Measurements from ENCODE around the gene SCARF2. TPM values are rescaled to one million over a fixed set of nuclear protein-coding genes. Genes with fewer than 3 reads are reported as not detected.

Gene SCARF2
- total and polyA plus RNA-seq, 2 donors (not counting 1 experiment from before 2014, with no cell fraction given), result 8.1 to 14.5 TPM

DNA sequence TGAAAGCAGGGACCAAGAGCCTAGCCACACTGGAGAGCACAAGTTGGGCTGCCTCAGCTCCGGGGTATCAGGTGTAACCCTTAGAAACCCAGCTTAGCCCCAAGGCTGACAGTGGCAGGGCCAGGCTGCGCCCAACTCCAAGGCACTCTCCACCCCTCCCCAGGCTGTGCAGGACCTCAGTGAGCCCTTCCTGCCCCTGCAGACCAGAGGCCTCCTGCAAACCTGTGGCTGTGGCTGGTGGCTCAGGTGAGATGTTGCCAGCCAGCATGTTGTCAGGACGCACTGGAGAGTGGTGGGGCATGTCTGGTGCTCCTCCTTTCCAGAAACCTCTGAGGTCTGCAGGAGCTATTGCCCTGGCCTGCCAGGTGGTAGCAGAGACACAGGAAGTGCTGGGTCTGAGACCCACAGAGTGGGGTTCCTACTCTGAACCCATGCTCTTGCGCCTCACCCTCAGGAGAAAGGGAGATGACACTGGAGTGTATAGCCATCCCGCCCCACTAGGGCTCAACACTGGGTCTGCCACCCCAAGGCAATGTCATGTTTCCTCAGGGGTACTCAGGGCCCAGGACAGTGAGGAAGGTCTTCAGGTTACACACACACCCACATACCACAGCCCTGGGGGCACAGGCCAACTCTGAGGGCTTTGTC is 2.4 kb upstream of the SCARF2 start:
- Histone ChIP-seq H3K4me3 (replicated peaks in 1 of 4; ENCODE audit: control extremely low read depth in 1 of 4, insufficient read depth in 1 of 4, low read depth in 3 of 4, low read length in 4 of 4) (no peak overlapping the region), H3K27me3 (ENCODE audit: control insufficient read depth, insufficient read depth, low read length) (no peaks in the 10 kb centered on the region), H3K4me1 (ENCODE audit: control insufficient read depth, extremely low read depth, insufficient read depth, low read length) (peaks cover 24% of the 10 kb centered on the region), H3K9me3 (ENCODE audit: control insufficient read depth, insufficient read depth, low read depth, low read length) (no peaks in the 10 kb centered on the region), H3K27ac (ENCODE audit: insufficient read depth, low read length) (no peak overlapping the region), H2AFZ (ENCODE audit: low read length) (no peak overlapping the region), H3K36me3 (ENCODE audit: control insufficient read depth, insufficient read depth, low read length) (peaks cover 4% of the 10 kb centered on the region), H3K79me2 (ENCODE audit: control insufficient read depth, insufficient read depth, low read length) (peaks cover 19% of the 10 kb centered on the region), H3K9ac (ENCODE audit: insufficient read depth, low read length) (no peak overlapping the region), H3K4me2 (ENCODE audit: extremely low read depth, insufficient read depth, low read length) (no peak overlapping the region), H4K20me1 (ENCODE audit: control insufficient read depth, extremely low read depth, insufficient read depth, low read length) (no peaks in the 10 kb centered on the region)
- no peak for DNase-seq (ENCODE audit: low read depth in 2 of 2)
- TF ChIP-seq EZH2 (IDR thresholded peaks at IDR 0.05; ENCODE audit: low read length, missing control alignments), result no peak
- TF ChIP-seq, protein P1, sequence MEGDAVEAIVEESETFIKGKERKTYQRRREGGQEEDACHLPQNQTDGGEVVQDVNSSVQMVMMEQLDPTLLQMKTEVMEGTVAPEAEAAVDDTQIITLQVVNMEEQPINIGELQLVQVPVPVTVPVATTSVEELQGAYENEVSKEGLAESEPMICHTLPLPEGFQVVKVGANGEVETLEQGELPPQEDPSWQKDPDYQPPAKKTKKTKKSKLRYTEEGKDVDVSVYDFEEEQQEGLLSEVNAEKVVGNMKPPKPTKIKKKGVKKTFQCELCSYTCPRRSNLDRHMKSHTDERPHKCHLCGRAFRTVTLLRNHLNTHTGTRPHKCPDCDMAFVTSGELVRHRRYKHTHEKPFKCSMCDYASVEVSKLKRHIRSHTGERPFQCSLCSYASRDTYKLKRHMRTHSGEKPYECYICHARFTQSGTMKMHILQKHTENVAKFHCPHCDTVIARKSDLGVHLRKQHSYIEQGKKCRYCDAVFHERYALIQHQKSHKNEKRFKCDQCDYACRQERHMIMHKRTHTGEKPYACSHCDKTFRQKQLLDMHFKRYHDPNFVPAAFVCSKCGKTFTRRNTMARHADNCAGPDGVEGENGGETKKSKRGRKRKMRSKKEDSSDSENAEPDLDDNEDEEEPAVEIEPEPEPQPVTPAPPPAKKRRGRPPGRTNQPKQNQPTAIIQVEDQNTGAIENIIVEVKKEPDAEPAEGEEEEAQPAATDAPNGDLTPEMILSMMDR (conservative IDR thresholded peaks at IDR 0.05 in 1 of 2, IDR thresholded peaks at IDR 0.05 in 1 of 2; ENCODE audit: low read depth in 1 of 2, low read length in 2 of 2), result no peak

DNA sequence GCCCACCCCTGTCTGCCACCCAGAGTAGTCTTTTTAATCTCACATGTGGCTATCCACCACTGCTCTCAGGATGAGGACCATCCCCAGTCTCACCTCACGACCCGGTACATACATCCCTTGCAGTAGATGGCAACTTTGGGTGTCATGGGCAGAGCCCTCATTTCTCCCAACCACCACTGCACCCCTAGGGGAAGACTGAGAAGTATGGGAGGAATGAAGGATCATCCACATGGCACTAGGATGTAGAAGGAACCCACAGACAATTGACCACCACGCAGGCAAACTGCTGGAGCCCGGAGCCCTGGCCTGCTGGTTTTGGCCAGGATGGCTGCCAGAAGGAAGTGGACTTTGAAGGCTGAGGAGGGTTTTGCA is 1.9 kb upstream of the SCARF2 start:
- no peak overlapping the region for H3K4me2 ChIP-seq (ENCODE audit: extremely low read depth, insufficient read depth, low read length)
- peaks cover 27% of the 10 kb centered on the region for H3K4me1 ChIP-seq (ENCODE audit: control insufficient read depth, extremely low read depth, insufficient read depth, low read length)
- H3K9me3 ChIP-seq (ENCODE audit: control insufficient read depth, insufficient read depth, low read depth, low read length), result no peaks in the 10 kb centered on the region
- peaks cover 4% of the 10 kb centered on the region for H3K36me3 ChIP-seq (ENCODE audit: control insufficient read depth, insufficient read depth, low read length)
- no peak overlapping the region for H3K27ac ChIP-seq (ENCODE audit: insufficient read depth, low read length)
- no peaks in the 10 kb centered on the region for H3K27me3 ChIP-seq (ENCODE audit: control insufficient read depth, insufficient read depth, low read length)
- TF ChIP-seq, protein P1 (conservative IDR thresholded peaks at IDR 0.05 in 1 of 2, IDR thresholded peaks at IDR 0.05 in 1 of 2; ENCODE audit: low read depth in 1 of 2, low read length in 2 of 2), result no peak
- TF ChIP-seq EZH2 (IDR thresholded peaks at IDR 0.05; ENCODE audit: low read length, missing control alignments), result no peak
- no peaks in the 10 kb centered on the region for H4K20me1 ChIP-seq (ENCODE audit: control insufficient read depth, extremely low read depth, insufficient read depth, low read length)
- peaks cover 24% of the 10 kb centered on the region for H3K79me2 ChIP-seq (ENCODE audit: control insufficient read depth, insufficient read depth, low read length)
- no peak overlapping the region for H3K9ac ChIP-seq (ENCODE audit: insufficient read depth, low read length)
- no peak overlapping the region for H2AFZ ChIP-seq (ENCODE audit: low read length)
- no peak for DNase-seq (ENCODE audit: low read depth in 2 of 2)
- H3K4me3 ChIP-seq (replicated peaks in 1 of 4; ENCODE audit: control extremely low read depth in 1 of 4, insufficient read depth in 1 of 4, low read depth in 3 of 4, low read length in 4 of 4), result no peak overlapping the region

DNA sequence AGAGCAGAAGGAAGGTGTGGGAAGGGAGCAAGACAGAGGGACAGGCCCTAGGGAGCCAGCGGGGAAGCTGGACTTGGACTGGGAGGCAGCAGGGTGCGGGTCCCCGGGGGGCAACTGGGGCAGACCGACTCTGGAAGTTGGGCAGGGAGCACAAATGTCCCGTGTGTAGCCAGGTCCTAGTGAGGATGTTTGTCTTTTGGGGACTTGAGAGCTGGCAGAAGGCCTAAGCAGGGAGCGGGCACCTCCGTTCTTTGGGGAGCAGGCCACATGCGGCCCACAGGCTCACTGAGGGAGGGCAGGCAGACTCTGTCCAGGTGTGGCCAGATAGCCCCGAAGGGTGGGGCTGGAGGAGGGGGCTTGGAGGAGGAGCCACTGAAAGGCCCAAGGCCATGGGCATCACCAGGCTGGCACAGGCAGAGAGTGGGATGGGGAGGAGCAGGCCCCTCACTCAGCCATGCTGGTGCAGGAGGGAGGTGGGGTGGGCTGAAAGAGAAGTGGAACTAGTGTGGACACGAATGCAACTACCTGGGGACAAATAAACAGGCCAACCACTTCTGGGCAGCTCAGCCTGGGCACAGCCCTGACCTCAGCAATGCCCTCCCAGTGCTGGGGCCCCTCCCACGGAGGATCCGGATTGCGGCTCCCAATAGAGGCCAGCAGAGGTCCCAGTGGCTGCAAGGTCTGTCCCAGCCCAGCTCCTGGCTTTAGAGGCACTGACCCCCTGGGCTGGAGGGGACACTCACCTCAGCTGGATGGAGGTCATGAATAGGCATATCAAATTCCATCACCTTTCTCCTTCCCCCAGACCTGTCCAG is 1.3 kb upstream of the SCARF2 start:
- no peak overlapping the region for H2AFZ ChIP-seq (ENCODE audit: low read length)
- peaks cover 26% of the 10 kb centered on the region for H3K79me2 ChIP-seq (ENCODE audit: control insufficient read depth, insufficient read depth, low read length)
- H3K4me2 ChIP-seq (ENCODE audit: extremely low read depth, insufficient read depth, low read length), result peak overlapping the region; percentile 77
- no peak for DNase-seq (ENCODE audit: low read depth in 2 of 2)
- H3K9me3 ChIP-seq (ENCODE audit: control insufficient read depth, insufficient read depth, low read depth, low read length), result no peaks in the 10 kb centered on the region
- peak overlapping the region; percentile 76 for H3K9ac ChIP-seq (ENCODE audit: insufficient read depth, low read length)
- peak overlapping the region in 3 of 4 experiments; percentile 52 to 86 (median 54) for H3K4me3 ChIP-seq (replicated peaks in 1 of 4; ENCODE audit: control extremely low read depth in 1 of 4, insufficient read depth in 1 of 4, low read depth in 3 of 4, low read length in 4 of 4)
- H4K20me1 ChIP-seq (ENCODE audit: control insufficient read depth, extremely low read depth, insufficient read depth, low read length), result no peaks in the 10 kb centered on the region
- no peaks in the 10 kb centered on the region for H3K27me3 ChIP-seq (ENCODE audit: control insufficient read depth, insufficient read depth, low read length)
- TF ChIP-seq EZH2 (IDR thresholded peaks at IDR 0.05; ENCODE audit: low read length, missing control alignments), result no peak
- TF ChIP-seq, protein P1 (conservative IDR thresholded peaks at IDR 0.05 in 1 of 2, IDR thresholded peaks at IDR 0.05 in 1 of 2; ENCODE audit: low read depth in 1 of 2, low read length in 2 of 2), result peak; percentile 26 to 30
- no peak overlapping the region for H3K27ac ChIP-seq (ENCODE audit: insufficient read depth, low read length)
- peaks cover 4% of the 10 kb centered on the region for H3K36me3 ChIP-seq (ENCODE audit: control insufficient read depth, insufficient read depth, low read length)
- peaks cover 27% of the 10 kb centered on the region for H3K4me1 ChIP-seq (ENCODE audit: control insufficient read depth, extremely low read depth, insufficient read depth, low read length)
